ENCODE data around the gene MFSD6. TPM values are rescaled to one million over a fixed set of nuclear protein-coding genes. Genes with fewer than 3 reads are reported as not detected.

Gene MFSD6
- total RNA-seq, 1 experiment from 2014 or later: 4.7 TPM

- TF ChIP-seq NFE2L1 (CRISPR knock-in tag; IDR thresholded peaks at IDR 0.05) (no peak), NR3C1 (CRISPR knock-in tag; conservative IDR thresholded peaks at IDR 0.05; ENCODE audit: low read depth) (no peak), ZNF232 (CRISPR knock-in tag; IDR thresholded peaks at IDR 0.05) (no peak), CREM (CRISPR knock-in tag; IDR thresholded peaks at IDR 0.05) (no peak), NFATC4 (CRISPR knock-in tag; IDR thresholded peaks at IDR 0.05) (no peak), RORB (CRISPR knock-in tag; IDR thresholded peaks at IDR 0.05) (no peak), JAZF1 (CRISPR knock-in tag; IDR thresholded peaks at IDR 0.05) (no peak)
- TF ChIP-seq, protein P1, sequence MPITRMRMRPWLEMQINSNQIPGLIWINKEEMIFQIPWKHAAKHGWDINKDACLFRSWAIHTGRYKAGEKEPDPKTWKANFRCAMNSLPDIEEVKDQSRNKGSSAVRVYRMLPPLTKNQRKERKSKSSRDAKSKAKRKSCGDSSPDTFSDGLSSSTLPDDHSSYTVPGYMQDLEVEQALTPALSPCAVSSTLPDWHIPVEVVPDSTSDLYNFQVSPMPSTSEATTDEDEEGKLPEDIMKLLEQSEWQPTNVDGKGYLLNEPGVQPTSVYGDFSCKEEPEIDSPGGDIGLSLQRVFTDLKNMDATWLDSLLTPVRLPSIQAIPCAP (CRISPR knock-in tag; IDR thresholded peaks at IDR 0.05): no peak
- TF ChIP-seq, protein P2, sequence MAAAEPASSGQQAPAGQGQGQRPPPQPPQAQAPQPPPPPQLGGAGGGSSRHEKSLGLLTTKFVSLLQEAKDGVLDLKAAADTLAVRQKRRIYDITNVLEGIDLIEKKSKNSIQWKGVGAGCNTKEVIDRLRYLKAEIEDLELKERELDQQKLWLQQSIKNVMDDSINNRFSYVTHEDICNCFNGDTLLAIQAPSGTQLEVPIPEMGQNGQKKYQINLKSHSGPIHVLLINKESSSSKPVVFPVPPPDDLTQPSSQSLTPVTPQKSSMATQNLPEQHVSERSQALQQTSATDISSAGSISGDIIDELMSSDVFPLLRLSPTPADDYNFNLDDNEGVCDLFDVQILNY (CRISPR knock-in tag; IDR thresholded peaks at IDR 0.05): no peak
- TF ChIP-seq, protein P3, sequence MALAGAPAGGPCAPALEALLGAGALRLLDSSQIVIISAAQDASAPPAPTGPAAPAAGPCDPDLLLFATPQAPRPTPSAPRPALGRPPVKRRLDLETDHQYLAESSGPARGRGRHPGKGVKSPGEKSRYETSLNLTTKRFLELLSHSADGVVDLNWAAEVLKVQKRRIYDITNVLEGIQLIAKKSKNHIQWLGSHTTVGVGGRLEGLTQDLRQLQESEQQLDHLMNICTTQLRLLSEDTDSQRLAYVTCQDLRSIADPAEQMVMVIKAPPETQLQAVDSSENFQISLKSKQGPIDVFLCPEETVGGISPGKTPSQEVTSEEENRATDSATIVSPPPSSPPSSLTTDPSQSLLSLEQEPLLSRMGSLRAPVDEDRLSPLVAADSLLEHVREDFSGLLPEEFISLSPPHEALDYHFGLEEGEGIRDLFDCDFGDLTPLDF (CRISPR knock-in tag; IDR thresholded peaks at IDR 0.05): no peak
- TF ChIP-seq, protein P4, sequence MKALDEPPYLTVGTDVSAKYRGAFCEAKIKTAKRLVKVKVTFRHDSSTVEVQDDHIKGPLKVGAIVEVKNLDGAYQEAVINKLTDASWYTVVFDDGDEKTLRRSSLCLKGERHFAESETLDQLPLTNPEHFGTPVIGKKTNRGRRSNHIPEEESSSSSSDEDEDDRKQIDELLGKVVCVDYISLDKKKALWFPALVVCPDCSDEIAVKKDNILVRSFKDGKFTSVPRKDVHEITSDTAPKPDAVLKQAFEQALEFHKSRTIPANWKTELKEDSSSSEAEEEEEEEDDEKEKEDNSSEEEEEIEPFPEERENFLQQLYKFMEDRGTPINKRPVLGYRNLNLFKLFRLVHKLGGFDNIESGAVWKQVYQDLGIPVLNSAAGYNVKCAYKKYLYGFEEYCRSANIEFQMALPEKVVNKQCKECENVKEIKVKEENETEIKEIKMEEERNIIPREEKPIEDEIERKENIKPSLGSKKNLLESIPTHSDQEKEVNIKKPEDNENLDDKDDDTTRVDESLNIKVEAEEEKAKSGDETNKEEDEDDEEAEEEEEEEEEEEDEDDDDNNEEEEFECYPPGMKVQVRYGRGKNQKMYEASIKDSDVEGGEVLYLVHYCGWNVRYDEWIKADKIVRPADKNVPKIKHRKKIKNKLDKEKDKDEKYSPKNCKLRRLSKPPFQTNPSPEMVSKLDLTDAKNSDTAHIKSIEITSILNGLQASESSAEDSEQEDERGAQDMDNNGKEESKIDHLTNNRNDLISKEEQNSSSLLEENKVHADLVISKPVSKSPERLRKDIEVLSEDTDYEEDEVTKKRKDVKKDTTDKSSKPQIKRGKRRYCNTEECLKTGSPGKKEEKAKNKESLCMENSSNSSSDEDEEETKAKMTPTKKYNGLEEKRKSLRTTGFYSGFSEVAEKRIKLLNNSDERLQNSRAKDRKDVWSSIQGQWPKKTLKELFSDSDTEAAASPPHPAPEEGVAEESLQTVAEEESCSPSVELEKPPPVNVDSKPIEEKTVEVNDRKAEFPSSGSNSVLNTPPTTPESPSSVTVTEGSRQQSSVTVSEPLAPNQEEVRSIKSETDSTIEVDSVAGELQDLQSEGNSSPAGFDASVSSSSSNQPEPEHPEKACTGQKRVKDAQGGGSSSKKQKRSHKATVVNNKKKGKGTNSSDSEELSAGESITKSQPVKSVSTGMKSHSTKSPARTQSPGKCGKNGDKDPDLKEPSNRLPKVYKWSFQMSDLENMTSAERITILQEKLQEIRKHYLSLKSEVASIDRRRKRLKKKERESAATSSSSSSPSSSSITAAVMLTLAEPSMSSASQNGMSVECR (CRISPR knock-in tag; IDR thresholded peaks at IDR 0.05; ENCODE audit: borderline replicate concordance): no peak
- no peak for DNase-seq (ENCODE audit: low spot score)
- no peaks in the 10 kb centered on the region for H3K9me3 Mint-ChIP-seq
- H3K27ac Mint-ChIP-seq: no peak overlapping the region
- H3K27me3 Mint-ChIP-seq (ENCODE audit: low read depth): no peaks in the 10 kb centered on the region
- CTCF ChIA-PET: no interaction called here
- no peak overlapping the region for H3K4me3 Mint-ChIP-seq
- H3K4me1 Mint-ChIP-seq: no peaks in the 10 kb centered on the region
- POLR2A ChIA-PET: no interaction called here
- no peaks in the 10 kb centered on the region for H3K36me3 Mint-ChIP-seq
- no peak for ATAC-seq
Observed at GRCh38 chr2:190366248-190366753, 41.9 kb upstream of the MFSD6 start.

GRCh38 chr2:190367091-190367490 lies 41.1 kb upstream of the MFSD6 start:
- Mint-ChIP-seq H3K27ac (no peak overlapping the region), H3K36me3 (no peaks in the 10 kb centered on the region), H3K4me1 (no peaks in the 10 kb centered on the region), H3K4me3 (no peak overlapping the region), H3K27me3 (ENCODE audit: low read depth) (no peaks in the 10 kb centered on the region), H3K9me3 (no peaks in the 10 kb centered on the region)
- POLR2A ChIA-PET: no interaction called here
- TF ChIP-seq FOXK1 (CRISPR knock-in tag; IDR thresholded peaks at IDR 0.05): no peak
- TF ChIP-seq ZNF263 (CRISPR knock-in tag; IDR thresholded peaks at IDR 0.05; ENCODE audit: low read depth): no peak
- TF ChIP-seq NR2C2 (CRISPR knock-in tag; IDR thresholded peaks at IDR 0.05): no peak
- no peak for TF ChIP-seq AFF4 (CRISPR knock-in tag; IDR thresholded peaks at IDR 0.05; ENCODE audit: borderline replicate concordance)
- no peak for TF ChIP-seq RORB (CRISPR knock-in tag; IDR thresholded peaks at IDR 0.05)
- TF ChIP-seq, protein P5, sequence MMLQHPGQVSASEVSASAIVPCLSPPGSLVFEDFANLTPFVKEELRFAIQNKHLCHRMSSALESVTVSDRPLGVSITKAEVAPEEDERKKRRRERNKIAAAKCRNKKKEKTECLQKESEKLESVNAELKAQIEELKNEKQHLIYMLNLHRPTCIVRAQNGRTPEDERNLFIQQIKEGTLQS (CRISPR knock-in tag; conservative IDR thresholded peaks at IDR 0.05): no peak
- ATAC-seq (no peak), DNase-seq (ENCODE audit: low spot score) (no peak)
- CTCF ChIA-PET: no interaction called here
